Uterus (tissue), 4 donors: ENCODE results near the gene BZW2. TPM values are rescaled to one million over a fixed set of nuclear protein-coding genes. Genes with fewer than 3 reads are reported as not detected.

Experiments
- DNase-seq, 2 donors: peaks; one replicate each; pipeline ENCODE4 v3.0.0-alpha.2; 2019 to 2020
- H3K27ac ChIP-seq, 2 donors: fragments of 200-600 bp; sonication (generic); 1 replicate in 1 of 2; 2 replicates in 1 of 2; pipeline ENCODE4 v1.5.1; 2016 to 2018
- H3K27me3 ChIP-seq, 2 donors: fragments of 200-600 bp; sonication (generic); one replicate each; pipeline ENCODE4 v1.5.1; 2018 to 2019; ENCODE audit warnings: control low read depth in 1 of 2
- H3K36me3 ChIP-seq, 2 donors: fragments of 200-600 bp; sonication (generic); one replicate each; pipeline ENCODE4 v1.5.1; 2019; ENCODE audit warnings: control low read depth in 1 of 2
- H3K4me1 ChIP-seq, 2 donors: fragments of 200-600 bp; sonication (generic); one replicate each; pipeline ENCODE4 v1.5.1; 2018 to 2019; ENCODE audit warnings: control low read depth in 1 of 2
- H3K4me3 ChIP-seq, 2 donors: fragments of 200-600 bp; sonication (generic); 1 replicate in 1 of 2; 2 replicates in 1 of 2; pipeline ENCODE4 v1.5.1; 2018 to 2019; ENCODE audit warnings: mild to moderate bottlenecking in 1 of 2
- H3K9me3 ChIP-seq, 2 donors: fragments of 200-600 bp; sonication (generic); one replicate each; pipeline ENCODE4 v1.5.1; 2019; ENCODE audit warnings: control low read depth in 1 of 2
- POLR2A ChIP-seq, 2 donors: fragments of 450-650 bp; IDR thresholded peaks; one replicate each; pipeline ENCODE4 v1.6.1; 2016; ENCODE audit warnings: antibody characterized with exemption in 2 of 2, mild to moderate bottlenecking in 1 of 2, moderate library complexity in 1 of 2
- intact Hi-C: fragments of 100-400 bp; cut with DNase I; formaldehyde crosslinking; loops from one replicate; pipeline ENCODE4 v1.15.1; 2023; ENCODE audit warnings: low total_unique reads
- total RNA-seq, 4 donors: library from RNA; depleted of rRNA in 3 of 4; stranded (reverse); fragments of >200 nt in 3 of 4; gene quantifications; one replicate each; pipeline versions ENCODE4 v1.1.0 to v1.2.4, GENCODE V29; 2014 to 2023
- TF ChIP-seq, protein P1 (sequence below), 4 experiments: fragments of 200-600 bp in 2 of 4; fragments of 450-650 bp in 2 of 4; sonication (generic) in 2 of 4; IDR thresholded peaks; one replicate each; pipeline ENCODE4 v1.5.1; 2016 to 2019; ENCODE audit warnings: antibody characterized with exemption in 4 of 4, mild to moderate bottlenecking in 2 of 4, moderate library complexity in 1 of 4
- donor health status: DM: yes; HTN: yes; CAD: no.

The BZW2 gene
- total RNA-seq, 4 donors from 2014 or later: 16.5 to 50.0 (median 32.4) TPM

- intact Hi-C loops: no loop called here
- H3K4me1 ChIP-seq: no peaks in the 10 kb centered on the region
- no peaks in the 10 kb centered on the region for H3K36me3 ChIP-seq
Observed at GRCh38 chr7:16650266-16650665, 4.3 kb downstream of the BZW2 start.

GRCh38 chr7:16651396-16652239, 5.6 kb downstream of the BZW2 start:
- H3K4me1 ChIP-seq: no peaks in the 10 kb centered on the region
- no peak overlapping the region for H3K27ac ChIP-seq

More at GRCh38 chr7:16650266-16650665, 4.3 kb downstream of the BZW2 start:
- TF ChIP-seq POLR2A (IDR thresholded peaks at IDR 0.05): no peak
- TF ChIP-seq, protein P1, sequence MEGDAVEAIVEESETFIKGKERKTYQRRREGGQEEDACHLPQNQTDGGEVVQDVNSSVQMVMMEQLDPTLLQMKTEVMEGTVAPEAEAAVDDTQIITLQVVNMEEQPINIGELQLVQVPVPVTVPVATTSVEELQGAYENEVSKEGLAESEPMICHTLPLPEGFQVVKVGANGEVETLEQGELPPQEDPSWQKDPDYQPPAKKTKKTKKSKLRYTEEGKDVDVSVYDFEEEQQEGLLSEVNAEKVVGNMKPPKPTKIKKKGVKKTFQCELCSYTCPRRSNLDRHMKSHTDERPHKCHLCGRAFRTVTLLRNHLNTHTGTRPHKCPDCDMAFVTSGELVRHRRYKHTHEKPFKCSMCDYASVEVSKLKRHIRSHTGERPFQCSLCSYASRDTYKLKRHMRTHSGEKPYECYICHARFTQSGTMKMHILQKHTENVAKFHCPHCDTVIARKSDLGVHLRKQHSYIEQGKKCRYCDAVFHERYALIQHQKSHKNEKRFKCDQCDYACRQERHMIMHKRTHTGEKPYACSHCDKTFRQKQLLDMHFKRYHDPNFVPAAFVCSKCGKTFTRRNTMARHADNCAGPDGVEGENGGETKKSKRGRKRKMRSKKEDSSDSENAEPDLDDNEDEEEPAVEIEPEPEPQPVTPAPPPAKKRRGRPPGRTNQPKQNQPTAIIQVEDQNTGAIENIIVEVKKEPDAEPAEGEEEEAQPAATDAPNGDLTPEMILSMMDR (IDR thresholded peaks at IDR 0.05): no peak
- no peak for DNase-seq
- Histone ChIP-seq H3K4me3 (no peak overlapping the region), H3K9me3 (no peaks in the 10 kb centered on the region), H3K27ac (no peak overlapping the region), H3K27me3 (no peaks in the 10 kb centered on the region)

DNA sequence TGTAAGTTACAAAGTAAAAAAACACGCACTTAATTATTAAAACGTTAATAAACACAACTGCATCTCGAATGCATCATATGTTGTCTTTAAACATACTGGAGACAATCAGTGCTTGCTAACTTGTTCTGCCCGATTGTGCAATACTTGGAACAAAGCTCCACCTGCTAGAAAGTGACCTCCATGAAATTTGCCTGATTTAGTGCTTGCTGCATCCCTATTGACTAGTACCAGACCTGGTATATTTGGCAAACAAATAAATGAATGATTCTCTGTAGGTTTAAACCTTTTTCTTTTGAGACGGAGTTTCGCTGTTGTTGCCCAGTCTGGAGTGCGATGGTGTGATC, 6.2 kb downstream of the BZW2 start:
- DNase-seq: no peak
- H3K27ac ChIP-seq: no peak overlapping the region

More at GRCh38 chr7:16651396-16652239, 5.6 kb downstream of the BZW2 start:
- DNase-seq: no peak
- intact Hi-C loops: no loop called here
- no peak overlapping the region for H3K4me3 ChIP-seq
- TF ChIP-seq POLR2A (IDR thresholded peaks at IDR 0.05): no peak
- TF ChIP-seq, protein P1 (IDR thresholded peaks at IDR 0.05): no peak
- no peaks in the 10 kb centered on the region for H3K27me3 ChIP-seq
- no peaks in the 10 kb centered on the region for H3K36me3 ChIP-seq
- H3K9me3 ChIP-seq: no peaks in the 10 kb centered on the region

GRCh38 chr7:16652888-16653287, 6.9 kb downstream of the BZW2 start:
- Histone ChIP-seq H3K9me3 (no peaks in the 10 kb centered on the region), H3K27ac (no peak overlapping the region), H3K4me3 (no peak overlapping the region), H3K36me3 (no peaks in the 10 kb centered on the region), H3K4me1 (no peaks in the 10 kb centered on the region), H3K27me3 (no peaks in the 10 kb centered on the region)
- TF ChIP-seq, protein P1 (IDR thresholded peaks at IDR 0.05): no peak
- no peak for TF ChIP-seq POLR2A (IDR thresholded peaks at IDR 0.05)
- intact Hi-C loops: no loop called here
- no peak for DNase-seq

More for the DNA sequence above, 6.2 kb downstream of the BZW2 start:
- TF ChIP-seq, protein P1 (IDR thresholded peaks at IDR 0.05): no peak
- TF ChIP-seq POLR2A (IDR thresholded peaks at IDR 0.05): no peak
- Histone ChIP-seq H3K36me3 (no peaks in the 10 kb centered on the region), H3K4me1 (no peaks in the 10 kb centered on the region), H3K27me3 (no peaks in the 10 kb centered on the region), H3K9me3 (no peaks in the 10 kb centered on the region), H3K4me3 (no peak overlapping the region)
- intact Hi-C loops: no loop called here

DNA sequence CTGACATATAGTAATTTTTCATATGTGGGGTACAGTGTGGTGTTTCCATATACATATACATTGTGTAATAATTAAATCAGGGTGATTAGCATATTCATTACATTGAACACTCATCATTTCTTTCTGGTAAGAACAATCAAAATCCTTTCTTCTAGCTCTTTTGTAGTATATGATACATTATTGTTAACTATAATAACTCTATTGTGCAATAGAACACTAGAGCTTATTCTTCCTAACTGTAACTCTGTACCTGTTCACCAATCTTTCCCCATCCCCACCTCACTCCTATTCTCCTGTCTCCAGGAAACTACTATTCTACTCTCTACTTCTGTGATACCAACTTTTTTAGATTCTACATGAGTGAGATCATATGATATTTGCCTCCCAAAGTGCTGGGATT, 9.4 kb downstream of the BZW2 start:
- H3K4me1 ChIP-seq: no peaks in the 10 kb centered on the region
- no peak overlapping the region for H3K27ac ChIP-seq
- H3K9me3 ChIP-seq: no peaks in the 10 kb centered on the region
- TF ChIP-seq, protein P1 (IDR thresholded peaks at IDR 0.05): no peak
- TF ChIP-seq POLR2A (IDR thresholded peaks at IDR 0.05): no peak
- no peak overlapping the region for H3K4me3 ChIP-seq
- H3K27me3 ChIP-seq: no peaks in the 10 kb centered on the region
- intact Hi-C loops: no loop called here
- H3K36me3 ChIP-seq: no peaks in the 10 kb centered on the region
- no peak for DNase-seq
